GM18511 (cell line): ENCODE results near the gene PITX3.

ENCODE experiments used
- ATAC-seq: cut with Tn5 transposase; IDR thresholded peaks from one replicate; pipeline ENCODE4 v1.9.1; 2021; ENCODE audit warnings: mild to moderate bottlenecking, moderate library complexity; ENCODE audit not compliant: unreplicated experiment

PITX3 gene

DNA sequence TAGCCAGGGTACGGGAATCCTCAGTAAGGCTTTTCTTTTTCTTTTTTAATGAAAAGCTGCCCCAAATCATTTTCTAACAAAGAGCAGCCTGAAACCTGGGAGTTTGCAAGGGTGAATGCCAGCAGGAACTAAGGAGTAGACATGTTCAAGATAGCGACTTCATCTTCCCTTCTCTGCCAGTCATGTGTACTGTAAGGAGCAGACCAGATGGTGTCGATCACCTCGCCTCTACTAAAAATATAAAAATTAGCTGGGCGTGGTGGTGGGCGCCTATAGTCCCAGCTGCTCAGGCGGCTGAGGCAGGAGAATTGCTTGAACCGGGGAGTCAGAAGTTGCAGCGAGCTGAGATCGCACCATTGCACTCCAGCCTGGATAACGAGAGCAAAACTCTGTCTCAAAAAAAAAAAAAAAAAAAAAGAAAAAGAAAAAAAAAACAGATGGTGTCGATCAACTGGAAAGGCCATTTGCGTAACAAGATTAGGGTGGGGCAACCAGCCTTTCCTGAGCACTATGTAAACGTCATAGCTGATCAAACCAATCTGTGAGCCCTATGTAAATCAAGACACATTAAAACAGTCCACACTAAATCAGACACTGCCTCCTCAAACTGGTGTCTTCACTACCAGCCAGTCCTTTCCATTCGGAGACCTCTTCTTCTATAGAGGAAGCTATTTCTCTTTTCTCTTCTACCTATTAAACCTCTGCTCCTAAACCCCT, 55.3 kb downstream of the PITX3 start:
- ATAC-seq, result no peak

DNA sequence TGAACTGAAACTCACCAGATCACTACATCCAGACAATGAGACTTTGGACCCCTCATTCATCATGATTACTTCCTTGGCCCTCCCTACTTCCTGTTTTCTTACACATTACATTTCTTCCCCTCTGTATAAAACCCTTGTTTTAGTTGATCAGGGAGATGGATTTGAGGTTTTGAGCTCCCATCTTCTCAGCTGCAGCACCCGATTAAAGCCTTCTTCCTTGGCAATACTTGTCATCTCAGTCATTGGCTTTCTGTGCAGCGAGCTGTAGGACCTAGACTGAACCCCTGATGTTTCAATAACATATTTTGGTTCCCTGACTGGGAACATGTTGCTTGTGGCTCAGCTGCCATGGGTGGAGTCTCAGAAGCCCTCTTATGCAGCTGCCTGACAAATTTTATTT, 56.0 kb downstream of the PITX3 start:
- no peak for ATAC-seq

DNA sequence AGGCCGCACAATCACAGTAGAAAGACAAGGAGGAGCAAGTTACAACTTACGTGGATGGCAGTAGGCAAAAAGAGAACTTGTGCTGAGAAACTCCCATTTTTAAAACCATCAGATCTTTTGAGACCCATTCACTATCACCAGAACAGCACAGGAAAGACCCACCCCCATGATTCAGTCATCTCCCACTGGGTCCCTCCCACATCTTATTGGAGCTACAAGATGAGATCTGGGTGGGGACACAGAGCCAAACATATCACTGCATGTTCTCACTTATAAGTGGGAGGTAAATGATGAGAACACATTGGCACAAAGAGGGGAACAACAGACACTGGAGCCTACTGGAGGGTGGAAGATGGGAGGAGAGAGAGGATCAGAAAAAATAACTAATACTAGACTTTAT, 56.7 kb downstream of the PITX3 start:
- ATAC-seq, result no peak
